Uterus (tissue), 4 donors: ENCODE measurements around the gene HDAC7. TPM values are rescaled to one million over a fixed set of nuclear protein-coding genes. Genes with fewer than 3 reads are reported as not detected.

Source experiments
- DNase-seq, 2 donors: peaks; one replicate each; pipeline ENCODE4 v3.0.0-alpha.2; 2019 to 2020
- H3K27ac ChIP-seq, 2 donors: fragments of 200-600 bp; sonication (generic); 1 replicate in 1 of 2; 2 replicates in 1 of 2; pipeline ENCODE4 v1.5.1; 2016 to 2018
- H3K27me3 ChIP-seq, 2 donors: fragments of 200-600 bp; sonication (generic); one replicate each; pipeline ENCODE4 v1.5.1; 2018 to 2019; ENCODE audit warnings: control low read depth in 1 of 2
- H3K36me3 ChIP-seq, 2 donors: fragments of 200-600 bp; sonication (generic); one replicate each; pipeline ENCODE4 v1.5.1; 2019; ENCODE audit warnings: control low read depth in 1 of 2
- H3K4me1 ChIP-seq, 2 donors: fragments of 200-600 bp; sonication (generic); one replicate each; pipeline ENCODE4 v1.5.1; 2018 to 2019; ENCODE audit warnings: control low read depth in 1 of 2
- H3K4me3 ChIP-seq, 2 donors: fragments of 200-600 bp; sonication (generic); 1 replicate in 1 of 2; 2 replicates in 1 of 2; pipeline ENCODE4 v1.5.1; 2018 to 2019; ENCODE audit warnings: mild to moderate bottlenecking in 1 of 2
- H3K9me3 ChIP-seq, 2 donors: fragments of 200-600 bp; sonication (generic); one replicate each; pipeline ENCODE4 v1.5.1; 2019; ENCODE audit warnings: control low read depth in 1 of 2
- CTCF ChIP-seq, 4 experiments: fragments of 200-600 bp in 2 of 4; fragments of 450-650 bp in 2 of 4; sonication (generic) in 2 of 4; IDR thresholded peaks; one replicate each; pipeline ENCODE4 v1.5.1; 2016 to 2019; ENCODE audit warnings: antibody characterized with exemption in 4 of 4, mild to moderate bottlenecking in 2 of 4, moderate library complexity in 1 of 4
- POLR2A ChIP-seq, 2 donors: fragments of 450-650 bp; IDR thresholded peaks; one replicate each; pipeline ENCODE4 v1.6.1; 2016; ENCODE audit warnings: antibody characterized with exemption in 2 of 2, mild to moderate bottlenecking in 1 of 2, moderate library complexity in 1 of 2
- intact Hi-C: fragments of 100-400 bp; cut with DNase I; formaldehyde crosslinking; loops from one replicate; pipeline ENCODE4 v1.15.1; 2023; ENCODE audit warnings: low total_unique reads
- total RNA-seq, 4 donors: library from RNA; depleted of rRNA in 3 of 4; stranded (reverse); fragments of >200 nt in 3 of 4; gene quantifications; one replicate each; pipeline versions ENCODE4 v1.1.0 to v1.2.4, GENCODE V29; 2014 to 2023
- donor health status: DM: yes; HTN: yes; CAD: no.

The HDAC7 gene
- total RNA-seq, 4 donors from 2014 or later, result 33.0 to 191 (median 42.5) TPM

GRCh38 chr12:47801904-47802246 lies 17.8 kb downstream of the HDAC7 start:
- intact Hi-C loops, result loop anchor here (5.0 kb wide), 1 partner anchor 35 kb away; no protein-coding TSS in a partner anchor
- no peak for DNase-seq

GRCh38 chr12:47801170-47801903 lies 18.4 kb downstream of the HDAC7 start:
- H3K4me3 ChIP-seq, result no peak overlapping the region
- no peaks in the 10 kb centered on the region for H3K9me3 ChIP-seq
- no peak for DNase-seq
- H3K27me3 ChIP-seq, result no peaks in the 10 kb centered on the region
- intact Hi-C loops, result loop anchor here (5.0 kb wide), 1 partner anchor 36 kb away; no protein-coding TSS in a partner anchor
- peaks cover 12 to 73% of the 10 kb centered on the region in 2 donors for H3K4me1 ChIP-seq
- H3K36me3 ChIP-seq, result no peaks in the 10 kb centered on the region
- peak overlapping the region; percentile 52 for H3K27ac ChIP-seq
- TF ChIP-seq POLR2A (IDR thresholded peaks at IDR 0.05), result no peak
- TF ChIP-seq CTCF (IDR thresholded peaks at IDR 0.05), result peak; percentile 4 to 36 (median 14)

More at GRCh38 chr12:47801904-47802246, 17.8 kb downstream of the HDAC7 start:
- Histone ChIP-seq H3K4me3 (no peak overlapping the region), H3K9me3 (no peaks in the 10 kb centered on the region), H3K27me3 (no peaks in the 10 kb centered on the region), H3K27ac (peak overlapping the region; percentile 52), H3K36me3 (no peaks in the 10 kb centered on the region), H3K4me1 (peaks cover 12 to 75% of the 10 kb centered on the region in 2 donors)
- TF ChIP-seq POLR2A (IDR thresholded peaks at IDR 0.05) (no peak), CTCF (IDR thresholded peaks at IDR 0.05) (no peak)

GRCh38 chr12:47800582-47800981 lies 19.1 kb downstream of the HDAC7 start:
- intact Hi-C loops, result loop anchor here (5.0 kb wide), 1 partner anchor 37 kb away; no protein-coding TSS in a partner anchor
- Histone ChIP-seq H3K4me1 (peaks cover 11 to 71% of the 10 kb centered on the region in 2 donors), H3K36me3 (no peaks in the 10 kb centered on the region), H3K27ac (peak overlapping the region; percentile 3 to 22), H3K9me3 (no peaks in the 10 kb centered on the region), H3K4me3 (no peak overlapping the region), H3K27me3 (no peaks in the 10 kb centered on the region)
- TF ChIP-seq CTCF (IDR thresholded peaks at IDR 0.05) (no peak), POLR2A (IDR thresholded peaks at IDR 0.05) (no peak)
- DNase-seq, result no peak

GRCh38 chr12:47799357-47799955 lies 20.2 kb downstream of the HDAC7 start:
- no peaks in the 10 kb centered on the region for H3K36me3 ChIP-seq

More at GRCh38 chr12:47799357-47799955, 20.2 kb downstream of the HDAC7 start:
- no peaks in the 10 kb centered on the region for H3K9me3 ChIP-seq
- peaks cover 6 to 60% of the 10 kb centered on the region in 2 donors for H3K4me1 ChIP-seq
- H3K4me3 ChIP-seq, result no peak overlapping the region
- no peak for TF ChIP-seq CTCF (IDR thresholded peaks at IDR 0.05)
- no peak for TF ChIP-seq POLR2A (IDR thresholded peaks at IDR 0.05)
- no peaks in the 10 kb centered on the region for H3K27me3 ChIP-seq
- H3K27ac ChIP-seq, result peak overlapping the region in 1 of 2 donors; percentile 17
- intact Hi-C loops, result no loop called here
- DNase-seq, result no peak
